Chondrocyte (in vitro differentiated cells): ENCODE measurements around the gene MATK. TPM values are rescaled to one million over a fixed set of nuclear protein-coding genes. Genes with fewer than 3 reads are reported as not detected.

ENCODE experiments used
- DNase-seq: peaks from one replicate; pipeline ENCODE4 v3.0.0; 2021; ENCODE audit warnings: mixed read lengths, low spot score
- H3K27ac Mint-ChIP-seq: one replicate; pipeline ENCODE4 v1.8.0; 2021; ENCODE audit warnings: mild to moderate bottlenecking, moderate library complexity, mixed read lengths; ENCODE audit not compliant: unreplicated experiment
- H3K27me3 Mint-ChIP-seq: 2 replicates; pipeline ENCODE4 v1.8.0; 2021; ENCODE audit warnings: low read depth, mixed read lengths
- H3K36me3 Mint-ChIP-seq: 2 replicates; pipeline ENCODE4 v1.8.0; 2021; ENCODE audit warnings: low read depth, mixed read lengths
- H3K4me1 Mint-ChIP-seq: 2 replicates; pipeline ENCODE4 v1.8.0; 2021; ENCODE audit warnings: low read depth, mild to moderate bottlenecking, mixed read lengths
- H3K4me3 Mint-ChIP-seq: one replicate; pipeline ENCODE4 v1.8.0; 2021; ENCODE audit warnings: mild to moderate bottlenecking, moderate library complexity, mixed read lengths; ENCODE audit not compliant: unreplicated experiment
- H3K9me3 Mint-ChIP-seq: 2 replicates; pipeline ENCODE4 v1.8.0; 2021; ENCODE audit warnings: low read depth, mixed read lengths
- total RNA-seq: library from RNA; stranded (reverse); gene quantifications from 3 replicates; pipeline ENCODE4 v1.2.1, GENCODE V29; 2021
- TF ChIP-seq, protein P1 (sequence below): fragments of 200-600 bp; sonication (generic); IDR thresholded peaks from 2 replicates; pipeline ENCODE4 v1.5.0; 2021; ENCODE audit warnings: antibody characterized with exemption, mild to moderate bottlenecking, moderate library complexity

MATK gene
- total RNA-seq, 1 donor from 2014 or later: not detected

- no peak overlapping the region for H3K27ac Mint-ChIP-seq
- no peaks in the 10 kb centered on the region for H3K4me1 Mint-ChIP-seq
- DNase-seq: no peak
Observed at GRCh38 chr19:3750211-3750610, 36.0 kb downstream of the MATK start.

DNA sequence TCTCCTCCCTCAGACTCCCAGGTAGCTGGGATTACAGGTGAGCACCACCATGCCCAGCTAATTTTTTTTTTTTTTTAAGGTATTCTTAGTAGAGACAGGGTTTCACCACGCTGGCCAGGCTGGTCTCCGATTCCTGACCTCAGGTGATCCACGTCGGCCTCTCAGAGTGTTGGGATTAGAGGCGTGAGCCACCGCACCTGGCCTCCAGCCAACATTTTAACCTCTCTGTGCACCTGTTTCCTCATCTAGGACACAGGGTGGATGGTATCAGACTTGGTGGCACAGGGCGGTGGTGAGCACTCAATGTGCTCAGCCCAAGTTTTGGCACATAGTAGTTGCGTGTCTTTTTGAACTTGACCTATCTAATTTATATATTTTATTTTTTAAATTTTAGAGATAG, 37.2 kb downstream of the MATK start:
- Mint-ChIP-seq H3K27me3 (no peaks in the 10 kb centered on the region), H3K9me3 (no peaks in the 10 kb centered on the region), H3K36me3 (peaks cover 14% of the 10 kb centered on the region), H3K27ac (no peak overlapping the region), H3K4me3 (no peak overlapping the region), H3K4me1 (no peaks in the 10 kb centered on the region)
- TF ChIP-seq, protein P1, sequence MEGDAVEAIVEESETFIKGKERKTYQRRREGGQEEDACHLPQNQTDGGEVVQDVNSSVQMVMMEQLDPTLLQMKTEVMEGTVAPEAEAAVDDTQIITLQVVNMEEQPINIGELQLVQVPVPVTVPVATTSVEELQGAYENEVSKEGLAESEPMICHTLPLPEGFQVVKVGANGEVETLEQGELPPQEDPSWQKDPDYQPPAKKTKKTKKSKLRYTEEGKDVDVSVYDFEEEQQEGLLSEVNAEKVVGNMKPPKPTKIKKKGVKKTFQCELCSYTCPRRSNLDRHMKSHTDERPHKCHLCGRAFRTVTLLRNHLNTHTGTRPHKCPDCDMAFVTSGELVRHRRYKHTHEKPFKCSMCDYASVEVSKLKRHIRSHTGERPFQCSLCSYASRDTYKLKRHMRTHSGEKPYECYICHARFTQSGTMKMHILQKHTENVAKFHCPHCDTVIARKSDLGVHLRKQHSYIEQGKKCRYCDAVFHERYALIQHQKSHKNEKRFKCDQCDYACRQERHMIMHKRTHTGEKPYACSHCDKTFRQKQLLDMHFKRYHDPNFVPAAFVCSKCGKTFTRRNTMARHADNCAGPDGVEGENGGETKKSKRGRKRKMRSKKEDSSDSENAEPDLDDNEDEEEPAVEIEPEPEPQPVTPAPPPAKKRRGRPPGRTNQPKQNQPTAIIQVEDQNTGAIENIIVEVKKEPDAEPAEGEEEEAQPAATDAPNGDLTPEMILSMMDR: no peak
- DNase-seq: no peak

More at GRCh38 chr19:3750211-3750610, 36.0 kb downstream of the MATK start:
- TF ChIP-seq, protein P1: no peak
- Mint-ChIP-seq H3K9me3 (no peaks in the 10 kb centered on the region), H3K36me3 (peaks cover 16% of the 10 kb centered on the region), H3K27me3 (no peaks in the 10 kb centered on the region), H3K4me3 (no peak overlapping the region)

DNA sequence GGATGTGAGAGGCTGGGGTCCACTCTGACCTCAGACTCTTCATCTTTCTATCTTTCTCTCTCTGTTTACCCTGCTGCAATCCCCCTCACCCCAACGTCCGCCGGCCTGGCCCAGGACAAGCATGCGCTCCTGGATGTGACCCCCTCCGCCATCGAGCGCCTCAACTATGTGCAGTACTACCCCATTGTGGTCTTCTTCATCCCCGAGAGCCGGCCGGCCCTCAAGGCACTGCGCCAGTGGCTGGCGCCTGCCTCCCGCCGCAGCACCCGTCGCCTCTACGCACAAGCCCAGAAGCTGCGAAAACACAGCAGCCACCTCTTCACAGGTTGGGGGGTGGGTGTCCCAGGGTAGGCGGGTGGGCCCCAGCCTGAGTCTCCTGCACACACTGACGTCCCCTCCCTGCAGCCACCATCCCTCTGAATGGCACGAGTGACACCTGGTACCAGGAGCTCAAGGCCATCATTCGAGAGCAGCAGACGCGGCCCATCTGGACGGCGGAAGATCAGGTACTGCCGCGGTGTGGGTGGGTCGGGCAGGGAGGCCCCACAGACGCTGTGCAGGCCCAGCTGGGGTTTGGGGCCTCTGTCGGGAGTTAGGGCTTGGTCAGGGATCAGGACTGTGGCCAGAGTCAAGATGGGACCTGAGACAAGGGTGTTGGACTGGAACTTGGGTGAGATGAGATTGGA, 39.7 kb downstream of the MATK start:
- H3K4me1 Mint-ChIP-seq: no peaks in the 10 kb centered on the region
- H3K27me3 Mint-ChIP-seq: no peaks in the 10 kb centered on the region
- TF ChIP-seq, protein P1: no peak
- no peaks in the 10 kb centered on the region for H3K9me3 Mint-ChIP-seq
- H3K36me3 Mint-ChIP-seq: peaks cover 9% of the 10 kb centered on the region
- no peak for DNase-seq
- no peak overlapping the region for H3K27ac Mint-ChIP-seq
- no peak overlapping the region for H3K4me3 Mint-ChIP-seq

DNA sequence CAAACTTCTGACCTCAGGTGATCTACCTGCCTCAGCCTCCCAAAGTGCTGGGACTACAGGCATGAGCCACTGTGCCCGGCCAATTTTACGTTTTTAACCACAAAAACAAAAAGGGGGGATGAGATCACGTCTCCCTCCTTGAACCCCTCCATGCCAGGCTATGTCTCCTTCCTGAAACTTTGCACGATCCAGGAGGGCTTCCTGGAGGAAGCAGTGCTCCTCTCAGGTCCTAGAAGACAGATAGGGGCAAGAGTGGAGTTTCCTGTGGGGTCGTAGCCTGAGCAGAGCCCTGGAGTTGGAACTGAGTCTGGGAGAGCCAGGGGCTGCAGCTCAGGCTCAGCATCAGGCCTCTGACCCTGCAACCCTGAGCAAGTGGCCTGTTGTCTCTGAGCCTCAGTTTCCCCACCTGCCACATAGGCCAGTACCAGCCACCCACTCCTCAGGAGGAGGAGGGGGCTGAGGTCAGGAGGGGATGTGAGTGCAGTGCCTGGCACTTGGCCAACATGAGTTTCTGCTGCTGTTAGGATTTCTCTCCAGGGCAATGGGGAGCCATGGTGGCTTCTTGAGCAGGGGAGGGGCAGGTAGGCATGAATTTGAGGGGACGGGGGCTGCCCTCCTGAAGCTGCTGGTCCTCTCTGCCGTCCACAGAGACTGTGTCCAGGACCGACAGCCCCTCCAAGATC, 40.7 kb downstream of the MATK start:
- H3K4me3 Mint-ChIP-seq: no peak overlapping the region
- no peaks in the 10 kb centered on the region for H3K27me3 Mint-ChIP-seq
- no peak for DNase-seq
- TF ChIP-seq, protein P1: no peak
- H3K27ac Mint-ChIP-seq: no peak overlapping the region
- H3K9me3 Mint-ChIP-seq: no peaks in the 10 kb centered on the region
- no peaks in the 10 kb centered on the region for H3K4me1 Mint-ChIP-seq
- H3K36me3 Mint-ChIP-seq: peaks cover 7% of the 10 kb centered on the region

DNA sequence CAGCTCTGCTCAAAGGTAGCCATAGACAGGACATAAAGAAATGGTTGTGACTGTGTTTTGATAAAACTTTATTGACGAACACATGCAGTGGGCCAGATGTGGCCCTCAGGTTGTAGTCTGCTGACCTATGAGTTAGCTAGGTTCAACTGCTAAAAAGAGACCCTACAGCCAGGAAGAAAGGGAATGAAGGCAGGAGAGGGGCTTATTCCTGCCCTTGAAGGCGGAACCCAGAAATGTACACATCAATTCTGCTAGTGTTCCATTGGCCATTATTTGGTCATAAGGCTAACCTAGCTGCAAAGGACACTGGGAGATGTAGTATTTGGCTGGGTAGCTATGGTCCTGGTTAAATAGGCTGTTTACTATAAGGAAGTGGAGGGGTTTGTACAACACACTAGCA, 42.7 kb downstream of the MATK start:
- H3K4me3 Mint-ChIP-seq: no peak overlapping the region
- H3K27me3 Mint-ChIP-seq: no peaks in the 10 kb centered on the region
- H3K9me3 Mint-ChIP-seq: no peaks in the 10 kb centered on the region
- no peaks in the 10 kb centered on the region for H3K4me1 Mint-ChIP-seq
- TF ChIP-seq, protein P1: no peak
- no peak overlapping the region for H3K27ac Mint-ChIP-seq
- no peaks in the 10 kb centered on the region for H3K36me3 Mint-ChIP-seq
- DNase-seq: no peak
